Heart left ventricle (tissue), 13 donors: ENCODE measurements around the gene SNTB2.

Experiments used
- POLR2A ChIP-seq, 2 donors: fragments of 450-650 bp; IDR thresholded peaks; one replicate each; pipeline ENCODE4 v1.6.1; 2017; ENCODE audit warnings: antibody characterized with exemption in 2 of 2, mild to moderate bottlenecking in 2 of 2, moderate library complexity in 2 of 2
- TF ChIP-seq, protein P1 (sequence below), 12 donors: fragments of 200-600 bp; sonication (generic) in 4 of 12; IDR thresholded peaks; one replicate each; pipeline versions ENCODE4 v1.5.0 to v1.8.0; 2018 to 2022; ENCODE audit warnings: antibody characterized with exemption in 12 of 12, mild to moderate bottlenecking in 5 of 12
- donor health status: ischemic (EF 13 %, LVEDD 7.1; RV severe dilation, severe dysfunction).
- donor health status: DM: no; HTN: yes; CAD: no.
- donor health status: DM: no; HTN: no; CAD: no.
- donor health status: ischemic (EF 25% LVEDD 6.9; RV normal size, moderate dysfunction).
- donor health status: ischemic (EF 25% LVEDD 5.7; RV mildly dilated, moderate dysfunction).
- donor health status: ischemic (EF 35%, LVEDD 5.7; RV mildly dilated, moderate dysfunction).
- donor health status: nonischemic (EF 11% LVEDD 7.7; RV severe dilation, severe dysfunction).
- donor health status: DM: yes; HTN: yes; CAD: no.
- donor health status: PGD.
- donor health status: ischemic (EF 29% LVEDD 5.4; RV normal size, mild dysfunction).
- donor health status: nonischemic (EF 23%, LVEDD 6.1; RV moderate dilation, normal function).

DNA sequence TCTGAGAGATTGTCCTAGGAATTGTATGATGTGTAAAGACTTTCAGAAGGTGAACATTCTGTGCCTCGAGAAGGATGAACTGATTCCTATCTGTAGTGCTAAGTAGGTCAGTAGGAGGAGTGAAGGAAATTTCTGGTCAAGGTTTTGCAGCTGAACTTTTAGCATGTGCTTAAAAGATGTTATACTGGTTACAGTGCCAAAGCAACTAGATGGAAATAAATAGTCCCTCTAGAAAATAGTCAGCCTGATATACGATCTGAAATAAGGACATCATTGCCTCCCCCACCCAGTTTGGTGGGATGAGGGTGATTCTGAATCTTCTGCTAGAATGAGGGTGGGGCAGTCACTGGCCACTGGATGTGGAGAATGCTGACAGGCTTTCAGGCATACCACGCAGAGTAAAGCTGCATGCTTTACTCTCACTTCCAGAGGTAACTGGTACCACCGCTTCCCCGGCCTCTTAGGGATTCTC is 66.9 kb downstream of the SNTB2 start:
- TF ChIP-seq, protein P1, sequence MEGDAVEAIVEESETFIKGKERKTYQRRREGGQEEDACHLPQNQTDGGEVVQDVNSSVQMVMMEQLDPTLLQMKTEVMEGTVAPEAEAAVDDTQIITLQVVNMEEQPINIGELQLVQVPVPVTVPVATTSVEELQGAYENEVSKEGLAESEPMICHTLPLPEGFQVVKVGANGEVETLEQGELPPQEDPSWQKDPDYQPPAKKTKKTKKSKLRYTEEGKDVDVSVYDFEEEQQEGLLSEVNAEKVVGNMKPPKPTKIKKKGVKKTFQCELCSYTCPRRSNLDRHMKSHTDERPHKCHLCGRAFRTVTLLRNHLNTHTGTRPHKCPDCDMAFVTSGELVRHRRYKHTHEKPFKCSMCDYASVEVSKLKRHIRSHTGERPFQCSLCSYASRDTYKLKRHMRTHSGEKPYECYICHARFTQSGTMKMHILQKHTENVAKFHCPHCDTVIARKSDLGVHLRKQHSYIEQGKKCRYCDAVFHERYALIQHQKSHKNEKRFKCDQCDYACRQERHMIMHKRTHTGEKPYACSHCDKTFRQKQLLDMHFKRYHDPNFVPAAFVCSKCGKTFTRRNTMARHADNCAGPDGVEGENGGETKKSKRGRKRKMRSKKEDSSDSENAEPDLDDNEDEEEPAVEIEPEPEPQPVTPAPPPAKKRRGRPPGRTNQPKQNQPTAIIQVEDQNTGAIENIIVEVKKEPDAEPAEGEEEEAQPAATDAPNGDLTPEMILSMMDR (IDR thresholded peaks at IDR 0.05): no peak
- no peak for TF ChIP-seq POLR2A (IDR thresholded peaks at IDR 0.05)
